ENCODE results near the gene PLD5.

PLD5 gene

DNA sequence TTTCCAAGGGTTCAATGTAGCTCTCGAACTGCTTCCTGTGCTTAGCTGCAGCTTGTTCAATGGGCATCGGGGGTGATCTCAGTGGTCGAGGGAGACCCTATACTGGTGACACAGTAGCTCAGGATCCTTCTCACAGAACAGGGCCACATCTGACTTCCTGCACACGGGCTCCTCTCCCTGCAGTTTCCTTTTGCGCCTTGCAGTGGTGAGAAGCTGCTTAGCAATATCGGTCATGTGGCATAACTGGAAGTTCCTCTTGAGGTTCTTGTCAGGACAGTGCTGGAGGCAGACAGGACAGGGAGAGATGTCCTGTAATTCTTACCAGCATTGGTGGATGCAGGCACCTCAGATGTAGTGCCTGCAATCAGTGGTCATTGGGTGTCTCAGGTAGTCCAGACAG is 385.1 kb downstream of the PLD5 start:
- in situ Hi-C loops (cut with MboI; ENCODE audit: low pct_unique_long_range_greater_than_20kb, low sequenced_read_pairs, unreplicated experiment) = no loop called here
- TF ChIP-seq, protein P1, sequence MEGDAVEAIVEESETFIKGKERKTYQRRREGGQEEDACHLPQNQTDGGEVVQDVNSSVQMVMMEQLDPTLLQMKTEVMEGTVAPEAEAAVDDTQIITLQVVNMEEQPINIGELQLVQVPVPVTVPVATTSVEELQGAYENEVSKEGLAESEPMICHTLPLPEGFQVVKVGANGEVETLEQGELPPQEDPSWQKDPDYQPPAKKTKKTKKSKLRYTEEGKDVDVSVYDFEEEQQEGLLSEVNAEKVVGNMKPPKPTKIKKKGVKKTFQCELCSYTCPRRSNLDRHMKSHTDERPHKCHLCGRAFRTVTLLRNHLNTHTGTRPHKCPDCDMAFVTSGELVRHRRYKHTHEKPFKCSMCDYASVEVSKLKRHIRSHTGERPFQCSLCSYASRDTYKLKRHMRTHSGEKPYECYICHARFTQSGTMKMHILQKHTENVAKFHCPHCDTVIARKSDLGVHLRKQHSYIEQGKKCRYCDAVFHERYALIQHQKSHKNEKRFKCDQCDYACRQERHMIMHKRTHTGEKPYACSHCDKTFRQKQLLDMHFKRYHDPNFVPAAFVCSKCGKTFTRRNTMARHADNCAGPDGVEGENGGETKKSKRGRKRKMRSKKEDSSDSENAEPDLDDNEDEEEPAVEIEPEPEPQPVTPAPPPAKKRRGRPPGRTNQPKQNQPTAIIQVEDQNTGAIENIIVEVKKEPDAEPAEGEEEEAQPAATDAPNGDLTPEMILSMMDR (IDR thresholded peaks at IDR 0.05; ENCODE audit: extremely low read depth, insufficient read depth, missing control alignments) = no peak
- no peak for DNase-seq (ENCODE audit: low spot score)

DNA sequence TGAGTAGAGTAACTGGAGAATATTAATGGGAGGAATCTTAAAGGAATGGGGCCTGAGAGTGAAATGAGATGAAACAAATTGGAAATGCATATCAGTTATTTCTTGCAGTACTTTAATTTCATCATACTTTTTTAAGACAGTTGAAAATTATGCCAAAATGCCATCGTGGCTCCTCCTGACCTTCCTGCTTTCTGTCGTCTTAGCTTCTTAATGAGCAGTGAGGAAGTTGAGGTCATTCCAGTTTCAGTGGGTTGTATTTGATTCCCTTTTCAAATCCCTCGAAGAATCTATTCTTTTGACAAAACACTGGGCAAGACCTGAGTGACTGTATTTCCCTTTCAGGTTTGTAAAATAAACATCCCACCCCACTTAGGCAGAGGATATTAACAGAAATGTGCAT is 390.7 kb downstream of the PLD5 start:
- in situ Hi-C loops (cut with MboI; ENCODE audit: low pct_unique_long_range_greater_than_20kb, low sequenced_read_pairs, unreplicated experiment) = no loop called here
- DNase-seq (ENCODE audit: low spot score) = no peak
- TF ChIP-seq, protein P1 (IDR thresholded peaks at IDR 0.05; ENCODE audit: extremely low read depth, insufficient read depth, missing control alignments) = no peak

DNA sequence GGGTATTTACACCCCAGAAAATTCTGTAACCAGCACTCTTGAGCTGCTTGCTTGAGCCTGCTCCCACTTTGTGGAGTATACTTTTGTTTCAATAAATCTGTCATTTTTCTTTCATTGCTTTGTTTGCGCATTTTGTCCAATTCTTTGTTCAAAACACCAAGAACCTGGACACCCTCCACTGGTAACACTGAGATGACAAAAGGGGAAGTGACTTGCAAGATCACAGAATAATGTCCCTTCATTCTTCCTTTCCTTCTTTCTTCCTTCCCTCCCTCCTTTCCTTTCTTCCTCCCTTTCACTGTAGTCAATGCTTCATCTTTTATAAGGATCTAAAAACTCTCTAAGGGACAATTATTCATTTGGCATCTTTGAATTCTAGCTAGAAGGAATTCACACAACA is 391.1 kb downstream of the PLD5 start:
- no peak for DNase-seq (ENCODE audit: low spot score)
- TF ChIP-seq, protein P1 (IDR thresholded peaks at IDR 0.05; ENCODE audit: extremely low read depth, insufficient read depth, missing control alignments) = no peak
- in situ Hi-C loops (cut with MboI; ENCODE audit: low pct_unique_long_range_greater_than_20kb, low sequenced_read_pairs, unreplicated experiment) = no loop called here

DNA sequence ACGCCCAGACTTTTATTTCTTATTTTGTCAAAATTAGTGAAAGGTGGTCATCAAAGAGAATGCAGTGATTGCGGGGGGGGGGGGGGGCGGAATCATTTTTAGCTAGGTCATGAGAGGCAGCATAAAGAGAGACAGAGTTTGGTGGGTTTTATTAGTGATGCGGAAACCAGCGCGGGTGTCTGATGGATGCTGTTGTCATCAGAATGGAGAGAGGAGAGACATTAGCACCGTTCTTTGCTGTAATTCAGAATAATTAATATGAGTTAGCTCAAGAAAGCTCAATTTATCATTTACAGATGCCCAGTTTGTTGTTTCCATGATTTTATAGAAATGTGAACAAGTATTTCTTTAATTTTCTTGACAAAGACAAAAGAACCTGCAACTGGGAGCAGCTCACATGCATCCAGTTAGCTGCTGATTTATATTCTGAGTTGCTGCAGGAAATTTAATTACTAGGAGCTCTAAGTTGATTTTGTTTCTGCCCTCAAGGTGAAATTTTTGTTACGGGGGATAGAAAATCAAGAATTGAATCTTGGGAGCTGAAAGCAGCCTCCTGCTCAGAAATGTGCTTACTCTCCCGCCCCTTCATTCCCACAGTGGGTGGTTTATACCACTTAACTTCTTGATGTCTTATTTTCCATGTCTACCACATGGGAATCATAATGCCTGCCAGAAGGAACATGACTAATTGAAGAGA is 392.2 kb downstream of the PLD5 start:
- TF ChIP-seq, protein P1 (IDR thresholded peaks at IDR 0.05; ENCODE audit: extremely low read depth, insufficient read depth, missing control alignments) = no peak
- no peak for DNase-seq (ENCODE audit: low spot score)
- in situ Hi-C loops (cut with MboI; ENCODE audit: low pct_unique_long_range_greater_than_20kb, low sequenced_read_pairs, unreplicated experiment) = no loop called here

DNA sequence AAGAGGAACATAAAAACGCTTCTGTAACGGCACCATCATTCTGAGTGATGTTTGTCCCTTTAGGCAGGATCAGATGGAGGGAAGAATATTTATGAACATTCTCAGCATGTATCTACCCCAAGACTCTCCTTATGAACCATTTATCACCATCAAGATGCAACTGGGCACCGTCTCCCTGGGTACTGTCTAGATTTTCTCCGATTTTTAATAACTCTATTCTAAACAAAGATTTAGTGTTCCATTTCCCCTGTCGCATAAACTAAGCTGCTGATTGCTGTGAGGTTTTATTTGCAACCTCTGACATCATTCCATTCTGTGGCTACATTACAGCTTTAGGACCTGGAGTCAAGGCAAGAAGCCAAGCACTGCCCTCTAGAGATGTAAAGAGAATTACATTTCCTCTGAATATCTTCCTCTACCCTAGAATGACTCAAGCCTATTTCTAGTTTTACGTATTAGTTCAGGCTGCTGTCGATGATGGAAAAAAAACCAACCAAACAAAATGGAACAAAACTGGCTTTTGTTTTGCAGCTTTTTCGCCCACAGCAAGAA is 395.5 kb downstream of the PLD5 start:
- DNase-seq (ENCODE audit: low spot score) = peak; percentile 23
- in situ Hi-C loops (cut with MboI; ENCODE audit: low pct_unique_long_range_greater_than_20kb, low sequenced_read_pairs, unreplicated experiment) = no loop called here
- TF ChIP-seq, protein P1 (IDR thresholded peaks at IDR 0.05; ENCODE audit: extremely low read depth, insufficient read depth, missing control alignments) = peak; percentile 36

DNA sequence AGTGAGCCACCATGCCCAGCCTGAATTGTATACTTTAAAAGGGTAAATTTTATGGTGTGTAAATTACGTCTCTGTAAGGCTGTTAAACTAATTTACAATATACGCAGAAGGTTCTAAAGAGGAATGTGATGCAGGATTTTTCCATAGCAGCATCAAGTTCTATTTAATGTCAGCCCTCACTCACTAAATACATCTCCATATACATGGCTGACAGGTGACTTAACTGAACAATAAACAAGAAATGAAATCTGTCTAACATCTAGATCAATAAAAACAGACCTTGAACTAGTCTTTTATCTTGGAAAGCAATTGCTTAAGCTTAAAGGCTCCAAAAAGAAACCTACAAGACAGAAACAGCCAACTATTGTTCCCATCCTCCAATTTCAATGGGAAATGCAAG is 404.1 kb downstream of the PLD5 start:
- TF ChIP-seq, protein P1 (IDR thresholded peaks at IDR 0.05; ENCODE audit: extremely low read depth, insufficient read depth, missing control alignments) = no peak
- DNase-seq (ENCODE audit: low spot score) = no peak
- in situ Hi-C loops (cut with MboI; ENCODE audit: low pct_unique_long_range_greater_than_20kb, low sequenced_read_pairs, unreplicated experiment) = no loop called here

Measured in GM13977 (cell line).